ENCODE results near the gene SH3D21.

SH3D21 gene

DNA sequence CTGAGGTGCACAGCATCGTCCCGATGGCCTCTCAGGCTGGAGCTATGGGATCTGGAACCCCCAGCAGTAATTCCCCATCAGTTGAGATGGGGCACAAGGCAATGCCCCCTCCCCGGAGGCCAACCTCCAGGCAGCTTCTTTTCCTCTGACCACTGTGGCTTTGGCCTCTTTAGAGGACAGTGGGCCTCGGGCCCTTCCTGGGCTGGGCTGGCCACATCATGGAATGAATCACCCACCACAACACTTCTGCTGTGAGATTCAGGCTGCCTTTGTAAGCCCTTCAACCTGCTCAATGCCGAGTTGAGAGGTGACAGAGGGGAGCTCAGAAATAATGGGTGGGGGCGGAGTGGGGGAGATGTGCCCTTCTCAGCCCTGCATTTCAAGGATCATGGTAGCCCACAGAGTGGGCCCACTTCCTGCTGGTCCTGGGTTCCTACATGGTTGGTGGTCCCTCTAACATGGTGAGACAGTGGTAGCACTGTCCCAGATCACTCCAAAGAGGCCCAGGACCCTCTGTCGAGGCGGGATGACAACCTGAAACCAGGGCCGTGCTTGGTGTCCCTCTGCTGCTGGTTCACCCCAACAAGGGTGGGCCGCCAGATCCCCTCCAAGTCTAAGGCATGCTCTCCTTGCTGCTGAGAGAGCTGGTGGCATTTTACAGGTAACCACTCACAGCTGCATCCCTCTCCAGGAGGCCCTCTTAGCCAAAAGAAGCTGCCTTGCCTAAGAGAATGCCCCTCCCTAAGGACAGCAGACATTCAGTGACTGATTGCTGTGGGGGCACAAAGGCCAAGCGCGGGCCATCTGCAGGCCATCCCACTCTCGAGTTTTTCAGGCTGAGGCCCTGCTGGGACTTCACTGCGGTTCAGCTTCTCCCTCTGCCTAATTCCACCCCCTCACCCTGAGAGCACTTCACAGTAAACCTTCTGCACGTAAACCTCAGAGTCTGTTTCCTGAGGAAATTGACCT, 47.0 kb downstream of the SH3D21 start:
- no peak for DNase-seq (ENCODE audit: low read depth)
- TF ChIP-seq, protein P1, sequence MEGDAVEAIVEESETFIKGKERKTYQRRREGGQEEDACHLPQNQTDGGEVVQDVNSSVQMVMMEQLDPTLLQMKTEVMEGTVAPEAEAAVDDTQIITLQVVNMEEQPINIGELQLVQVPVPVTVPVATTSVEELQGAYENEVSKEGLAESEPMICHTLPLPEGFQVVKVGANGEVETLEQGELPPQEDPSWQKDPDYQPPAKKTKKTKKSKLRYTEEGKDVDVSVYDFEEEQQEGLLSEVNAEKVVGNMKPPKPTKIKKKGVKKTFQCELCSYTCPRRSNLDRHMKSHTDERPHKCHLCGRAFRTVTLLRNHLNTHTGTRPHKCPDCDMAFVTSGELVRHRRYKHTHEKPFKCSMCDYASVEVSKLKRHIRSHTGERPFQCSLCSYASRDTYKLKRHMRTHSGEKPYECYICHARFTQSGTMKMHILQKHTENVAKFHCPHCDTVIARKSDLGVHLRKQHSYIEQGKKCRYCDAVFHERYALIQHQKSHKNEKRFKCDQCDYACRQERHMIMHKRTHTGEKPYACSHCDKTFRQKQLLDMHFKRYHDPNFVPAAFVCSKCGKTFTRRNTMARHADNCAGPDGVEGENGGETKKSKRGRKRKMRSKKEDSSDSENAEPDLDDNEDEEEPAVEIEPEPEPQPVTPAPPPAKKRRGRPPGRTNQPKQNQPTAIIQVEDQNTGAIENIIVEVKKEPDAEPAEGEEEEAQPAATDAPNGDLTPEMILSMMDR (IDR thresholded peaks at IDR 0.05; ENCODE audit: control insufficient read depth, extremely low read depth, insufficient read depth) = no peak
- H3K4me3 ChIP-seq (ENCODE audit: low read depth, low read length) = no peak overlapping the region

DNA sequence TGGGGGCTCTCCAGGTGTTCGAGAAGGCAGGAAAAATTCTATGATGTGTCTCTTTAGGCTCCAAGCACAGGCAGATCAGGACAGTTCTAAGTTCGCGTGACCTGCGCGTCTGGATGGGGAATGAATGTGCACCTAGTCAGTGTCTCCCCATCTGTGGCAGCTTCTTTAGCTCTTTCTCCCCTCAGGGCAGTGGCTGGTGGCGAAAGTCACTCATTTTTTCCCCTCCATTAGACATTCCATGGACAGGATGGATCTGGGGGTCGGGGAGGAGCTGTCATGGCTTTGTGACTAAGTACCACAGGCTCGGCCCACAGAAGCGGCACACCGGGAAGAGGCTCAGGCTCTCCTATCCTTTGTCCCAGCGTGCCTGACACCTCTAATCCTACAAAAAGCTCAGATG, 48.3 kb downstream of the SH3D21 start:
- no peak for DNase-seq (ENCODE audit: low read depth)

DNA sequence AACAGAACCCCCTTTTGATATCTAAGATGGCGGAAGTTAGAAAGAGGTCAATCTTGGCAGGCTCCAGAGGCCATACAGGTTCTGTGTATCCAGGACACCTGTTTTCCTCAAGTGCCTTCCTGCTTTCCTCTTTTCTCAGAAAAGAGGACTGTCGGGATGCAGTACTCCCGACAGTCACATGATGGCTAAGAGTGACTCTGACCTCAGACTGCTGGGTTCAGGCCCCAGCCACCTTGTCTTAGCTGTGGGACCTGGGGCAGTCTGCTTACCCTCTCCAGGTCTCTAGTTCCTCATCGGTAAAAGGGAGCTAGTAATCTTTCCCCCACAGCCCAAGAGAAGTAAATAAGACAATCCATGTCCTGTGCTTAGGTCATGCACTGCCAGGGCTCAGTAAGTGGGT, 49.6 kb downstream of the SH3D21 start:
- H3K4me3 ChIP-seq (ENCODE audit: low read depth, low read length) = no peak overlapping the region
- TF ChIP-seq, protein P1 (IDR thresholded peaks at IDR 0.05; ENCODE audit: control insufficient read depth, extremely low read depth, insufficient read depth) = no peak
- DNase-seq (ENCODE audit: low read depth) = no peak

More for the DNA sequence above, 48.3 kb downstream of the SH3D21 start:
- TF ChIP-seq, protein P1 (IDR thresholded peaks at IDR 0.05; ENCODE audit: control insufficient read depth, extremely low read depth, insufficient read depth) = no peak
- no peak overlapping the region for H3K4me3 ChIP-seq (ENCODE audit: low read depth, low read length)

DNA sequence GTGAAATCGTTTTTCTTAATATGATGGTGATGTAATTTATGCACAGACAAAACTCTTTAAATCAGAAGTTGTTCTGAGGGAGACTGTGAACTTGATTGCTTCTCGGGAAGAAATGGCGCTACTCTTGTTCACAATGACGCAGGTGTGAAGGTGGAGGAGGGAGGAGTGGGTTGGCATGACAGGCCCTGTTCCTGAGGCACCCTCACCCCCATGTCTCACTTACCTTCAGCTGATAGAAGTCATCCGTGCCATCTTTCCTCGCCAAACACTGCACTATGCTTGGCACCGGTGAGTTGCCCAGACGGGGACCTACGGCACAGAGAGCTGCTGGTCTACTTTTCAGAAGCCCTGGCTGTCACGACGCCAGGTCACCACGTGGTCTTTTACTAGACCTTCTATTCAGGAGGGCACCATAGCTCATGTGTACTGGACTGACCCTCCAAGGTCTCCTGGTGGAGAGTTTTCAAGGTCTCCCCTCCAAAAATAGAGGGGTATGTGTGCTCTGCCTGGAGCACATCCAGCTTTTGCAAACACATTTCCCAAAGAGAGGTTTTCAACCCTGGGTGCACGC, 52.4 kb downstream of the SH3D21 start:
- no peak overlapping the region for H3K4me3 ChIP-seq (ENCODE audit: low read depth, low read length)
- DNase-seq (ENCODE audit: low read depth) = no peak
- TF ChIP-seq, protein P1 (IDR thresholded peaks at IDR 0.05; ENCODE audit: control insufficient read depth, extremely low read depth, insufficient read depth) = no peak

DNA sequence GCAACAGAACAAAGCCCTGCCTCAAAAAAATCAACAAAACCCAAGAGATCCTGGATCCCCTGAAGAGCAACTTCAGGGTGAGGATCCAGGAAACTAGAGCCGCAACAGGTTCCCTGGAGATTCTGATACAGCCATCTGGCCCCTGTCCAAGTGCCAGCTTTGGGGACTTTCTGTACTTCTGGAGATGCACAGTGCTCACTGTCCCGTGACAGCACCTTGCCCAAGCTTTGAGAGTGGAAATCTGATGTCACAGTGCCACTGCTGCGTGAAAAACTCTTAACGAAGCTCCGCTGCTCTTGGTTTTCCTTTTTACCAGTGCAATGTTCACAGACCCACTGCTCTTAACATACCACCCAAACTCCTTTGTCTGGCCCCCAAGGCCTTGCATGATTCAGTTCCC, 53.2 kb downstream of the SH3D21 start:
- no peak for DNase-seq (ENCODE audit: low read depth)
- TF ChIP-seq, protein P1 (IDR thresholded peaks at IDR 0.05; ENCODE audit: control insufficient read depth, extremely low read depth, insufficient read depth) = no peak

DNA sequence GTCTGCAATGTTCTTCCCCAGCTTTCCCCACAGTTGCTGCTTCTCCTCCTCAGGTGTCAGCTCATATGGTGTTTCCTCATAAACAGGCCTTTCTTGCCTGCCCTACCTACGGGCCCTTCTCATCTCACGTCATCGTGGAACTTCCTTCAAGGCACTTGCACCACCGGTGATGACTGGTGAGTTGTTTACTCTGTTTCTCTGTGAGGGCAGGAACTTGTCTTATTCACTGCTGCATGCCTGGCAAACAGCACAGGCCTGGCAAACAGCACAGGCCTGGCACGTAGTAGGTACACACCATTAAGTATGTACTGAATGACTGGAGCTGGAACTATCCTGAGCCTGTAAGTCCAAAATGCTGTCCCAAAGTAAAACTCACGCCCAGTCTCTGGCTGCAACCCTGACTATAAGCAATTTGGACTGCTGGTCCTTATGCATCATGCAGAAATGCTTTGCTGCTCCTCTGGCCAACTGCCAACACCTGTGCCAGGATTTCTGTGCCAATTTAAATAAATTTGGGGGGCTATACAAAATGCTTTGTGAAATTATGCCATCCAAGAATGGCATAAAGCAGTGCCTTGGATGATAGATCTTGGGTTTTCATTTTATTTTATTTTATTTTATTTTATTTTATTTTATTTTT, 53.9 kb downstream of the SH3D21 start:
- no peak overlapping the region for H3K4me3 ChIP-seq (ENCODE audit: low read depth, low read length)
- no peak for DNase-seq (ENCODE audit: low read depth)

More for the DNA sequence above, 53.2 kb downstream of the SH3D21 start:
- no peak overlapping the region for H3K4me3 ChIP-seq (ENCODE audit: low read depth, low read length)

More for the DNA sequence above, 53.9 kb downstream of the SH3D21 start:
- TF ChIP-seq, protein P1 (IDR thresholded peaks at IDR 0.05; ENCODE audit: control insufficient read depth, extremely low read depth, insufficient read depth) = no peak

All from LNCaP clone FGC (cell line).